CD14-positive monocyte (primary cell): ENCODE data around the gene TUBB1. TPM values are rescaled to one million over a fixed set of nuclear protein-coding genes. Genes with fewer than 3 reads are reported as not detected.
A peak's percentile ranks its signal among the peaks of the same experiment; 100 is the strongest.

Experiments
- DNase-seq, 3 donors: peaks; one replicate each; pipeline ENCODE4 v3.0.0-alpha.2; 2011 to 2022
- H2AFZ ChIP-seq: 2 replicates; pipeline ENCODE4 v1.6.0; 2012; ENCODE audit warnings: mild to moderate bottlenecking, low read depth, low read length, inconsistent platforms; ENCODE audit not compliant: insufficient read depth, poor library complexity, severe bottlenecking
- H3K27ac ChIP-seq, 2 donors: 1 replicate in 1 of 2; 2 replicates in 1 of 2; pipeline ENCODE4 v1.5.1; 2012 to 2013; ENCODE audit warnings: low read length in 2 of 2, control low read depth in 1 of 2, inconsistent platforms in 1 of 2, low read depth in 1 of 2, mild to moderate bottlenecking in 1 of 2
- H3K27me3 ChIP-seq, 2 donors: one replicate each; pipeline versions ENCODE4 v1.6.0 to v1.6.1; 2011 to 2013; ENCODE audit warnings: low read length in 2 of 2; ENCODE audit not compliant: control insufficient read depth in 2 of 2, insufficient read depth in 2 of 2
- H3K36me3 ChIP-seq, 2 donors: replicated peaks in 1 of 2; 1 replicate in 1 of 2; 2 replicates in 1 of 2; pipeline versions ENCODE4 v1.5.1 to v1.6.1; 2012 to 2013; ENCODE audit warnings: low read length in 2 of 2, control low read depth in 1 of 2, inconsistent platforms in 1 of 2, mild to moderate bottlenecking in 1 of 2; ENCODE audit not compliant: insufficient read depth in 2 of 2, control insufficient read depth in 1 of 2
- H3K4me1 ChIP-seq, 2 donors: 1 replicate in 1 of 2; 2 replicates in 1 of 2; pipeline versions ENCODE4 v1.5.1 to v1.6.1; 2012 to 2013; ENCODE audit warnings: low read length in 2 of 2, control low read depth in 1 of 2, inconsistent platforms in 1 of 2, mild to moderate bottlenecking in 1 of 2, moderate library complexity in 1 of 2; ENCODE audit not compliant: insufficient read depth in 2 of 2, control insufficient read depth in 1 of 2
- H3K4me2 ChIP-seq: replicated peaks from 2 replicates; pipeline ENCODE3; 2012; ENCODE audit warnings: low read length, moderate library complexity, mild to moderate bottlenecking; ENCODE audit not compliant: poor library complexity, severe bottlenecking; ENCODE audit errors: extremely low read depth
- H3K4me3 ChIP-seq, 3 experiments: fragments of 200-600 bp in 1 of 3; sonication (generic) in 1 of 3; replicated peaks in 1 of 3; 1 replicate in 2 of 3; 2 replicates in 1 of 3; pipeline ENCODE4 v1.5.1; 2011 to 2013; ENCODE audit warnings: low read length in 3 of 3, mild to moderate bottlenecking in 3 of 3, control low read depth in 2 of 3, low read depth in 2 of 3, inconsistent platforms in 1 of 3, moderate library complexity in 1 of 3
- H3K79me2 ChIP-seq: 2 replicates; pipeline ENCODE4 v1.6.0; 2012; ENCODE audit warnings: mild to moderate bottlenecking, control low read depth, inconsistent platforms, low read length, moderate library complexity; ENCODE audit not compliant: insufficient read depth
- H3K9ac ChIP-seq: 2 replicates; pipeline ENCODE4 v1.6.0; 2017; ENCODE audit warnings: low read length, mild to moderate bottlenecking; ENCODE audit not compliant: insufficient read depth, poor library complexity, severe bottlenecking
- H3K9me3 ChIP-seq, 2 donors: replicated peaks in 1 of 2; 1 replicate in 1 of 2; 2 replicates in 1 of 2; pipeline versions ENCODE4 v1.5.1 to v1.6.1; 2012 to 2013; ENCODE audit warnings: low read length in 2 of 2, control low read depth in 1 of 2; ENCODE audit not compliant: control insufficient read depth in 1 of 2, insufficient read depth in 1 of 2
- H4K20me1 ChIP-seq: 2 replicates; pipeline ENCODE4 v1.6.0; 2012; ENCODE audit warnings: mild to moderate bottlenecking, low read length, control low read depth, moderate library complexity; ENCODE audit not compliant: insufficient read depth
- H3K27ac Mint-ChIP-seq, 7 donors: one replicate each; pipeline ENCODE4 v1.8.0; 2020; ENCODE audit warnings: mild to moderate bottlenecking in 7 of 7, mixed read lengths in 7 of 7, moderate library complexity in 6 of 7, inconsistent platforms in 2 of 7
- H3K27me3 Mint-ChIP-seq, 3 donors: one replicate each; pipeline ENCODE4 v1.8.0; 2021 to 2022; ENCODE audit warnings: low read depth in 3 of 3, mild to moderate bottlenecking in 3 of 3, mixed read lengths in 3 of 3, moderate library complexity in 3 of 3, inconsistent platforms in 1 of 3
- H3K36me3 Mint-ChIP-seq, 2 donors: one replicate each; pipeline ENCODE4 v1.8.0; 2020; ENCODE audit warnings: mixed read lengths in 2 of 2, inconsistent platforms in 1 of 2, mild to moderate bottlenecking in 1 of 2
- H3K4me1 Mint-ChIP-seq: one replicate; pipeline ENCODE4 v1.8.0; 2020; ENCODE audit warnings: mild to moderate bottlenecking, mixed read lengths
- H3K4me3 Mint-ChIP-seq, 2 donors: one replicate each; pipeline ENCODE4 v1.8.0; 2020; ENCODE audit warnings: mild to moderate bottlenecking in 2 of 2, mixed read lengths in 2 of 2, moderate library complexity in 1 of 2
- H3K9me3 Mint-ChIP-seq, 7 donors: one replicate each; pipeline ENCODE4 v1.8.0; 2020 to 2022; ENCODE audit warnings: mixed read lengths in 7 of 7, mild to moderate bottlenecking in 6 of 7, moderate library complexity in 6 of 7, inconsistent platforms in 2 of 7
- CTCF ChIP-seq: fragments of 200-600 bp; IDR thresholded peaks from one replicate; pipeline ENCODE4 v1.8.0; 2022; ENCODE audit warnings: antibody characterized with exemption, mild to moderate bottlenecking
- WGBS: methylation state at CpG from one replicate; pipeline ENCODE4 v1.1.5; 2013; ENCODE audit warnings: missing lambda C conversion rate; ENCODE audit not compliant: insufficient coverage; 5-methylcytosine and 5-hydroxymethylcytosine counted together
- intact Hi-C, 2 donors: fragments of 100-400 bp; cut with micrococcal nuclease; formaldehyde crosslinking; loops; one replicate each; pipeline versions ENCODE4 v1.15.0 to v1.15.1; 2023
- polyA plus RNA-seq, 3 donors: library from polyadenylated mRNA; depleted of rRNA in 1 of 3; unstranded in 2 of 3; stranded (reverse) in 1 of 3; fragments of 300-500 nt in 2 of 3; fragments of >200 nt in 1 of 3; fragmentation: Illumina TruSeq in 2 of 3; gene quantifications; 1 replicate in 2 of 3; 2 replicates in 1 of 3; pipeline ENCODE4 v1.2.3, GENCODE V29; 2012 to 2021

Gene TUBB1
- polyA plus RNA-seq, 3 donors = 0.09 to 3.1 (median 2.4) TPM

DNA sequence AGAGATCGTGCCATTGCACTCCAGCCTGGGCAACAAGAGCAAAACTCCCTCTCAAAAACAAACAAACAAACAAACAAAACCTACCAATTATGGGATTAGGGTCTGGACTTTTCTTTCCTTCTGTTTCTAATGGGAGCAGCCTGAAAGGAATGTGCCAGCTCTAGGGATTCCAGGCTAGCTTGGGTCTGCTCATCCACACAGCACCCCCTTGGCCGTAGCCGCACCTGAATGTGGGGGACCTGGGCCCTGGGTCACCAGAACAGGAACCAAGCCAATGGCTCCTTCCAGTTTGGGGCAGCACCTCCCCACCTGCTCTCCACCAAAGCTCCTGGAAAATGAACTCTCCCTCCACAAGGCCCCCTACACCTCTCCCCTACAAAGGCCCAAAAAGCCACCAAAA, 18.9 kb upstream of the TUBB1 start:
- intact Hi-C loops = loop anchor here in 1 of 2 donors (10.0 kb wide), 1 partner anchor 116 kb away; no protein-coding TSS in a partner anchor
- H3K4me1 ChIP-seq = peaks cover 25 to 38% of the 10 kb centered on the region in 2 donors
- peaks cover 39% of the 10 kb centered on the region for H3K4me1 Mint-ChIP-seq
- H2AFZ ChIP-seq = no peak overlapping the region
- no peak overlapping the region for H3K4me3 Mint-ChIP-seq
- DNase-seq = no peak
- H3K9ac ChIP-seq = no peak overlapping the region
- H3K36me3 ChIP-seq = peaks cover 85 to 88% of the 10 kb centered on the region in 2 donors
- H3K27ac Mint-ChIP-seq = peak overlapping the region; percentile 53 to 85 (median 67)
- H3K4me2 ChIP-seq = no peak overlapping the region
- no peaks in the 10 kb centered on the region for H3K9me3 ChIP-seq
- no peaks in the 10 kb centered on the region for H3K27me3 ChIP-seq
- no peak for TF ChIP-seq CTCF
- H3K4me3 ChIP-seq = no peak overlapping the region
- 0% methylated on average over 1 of the region's 3 CpGs for WGBS
- H4K20me1 ChIP-seq = peaks cover 98% of the 10 kb centered on the region
- H3K27me3 Mint-ChIP-seq = no peaks in the 10 kb centered on the region
- H3K9me3 Mint-ChIP-seq = peaks cover 0 to 1% (median 0%) of the 10 kb centered on the region in 7 donors
- peaks cover 79 to 92% of the 10 kb centered on the region in 2 donors for H3K36me3 Mint-ChIP-seq
- H3K79me2 ChIP-seq = peaks cover 91% of the 10 kb centered on the region
- no peak overlapping the region for H3K27ac ChIP-seq

GRCh38 chr20:59001068-59001448, 18.2 kb upstream of the TUBB1 start:
- no peak for DNase-seq
- Histone ChIP-seq H3K27me3 (no peaks in the 10 kb centered on the region), H3K4me2 (no peak overlapping the region), H3K9ac (no peak overlapping the region), H4K20me1 (peaks cover 98% of the 10 kb centered on the region), H3K27ac (peak overlapping the region in 1 of 2 donors; percentile 98), H3K4me3 (no peak overlapping the region), H3K4me1 (peaks cover 32 to 46% of the 10 kb centered on the region in 2 donors), H3K9me3 (no peaks in the 10 kb centered on the region), H3K36me3 (peaks cover 77 to 80% of the 10 kb centered on the region in 2 donors), H3K79me2 (peaks cover 91% of the 10 kb centered on the region), H2AFZ (no peak overlapping the region)
- peaks cover 72 to 87% of the 10 kb centered on the region in 2 donors for H3K36me3 Mint-ChIP-seq
- peaks cover 0 to 1% (median 0%) of the 10 kb centered on the region in 7 donors for H3K9me3 Mint-ChIP-seq
- H3K27me3 Mint-ChIP-seq = no peaks in the 10 kb centered on the region
- intact Hi-C loops = loop anchor here in 1 of 2 donors (10.0 kb wide), 1 partner anchor 116 kb away; no protein-coding TSS in a partner anchor
- peaks cover 41% of the 10 kb centered on the region for H3K4me1 Mint-ChIP-seq
- H3K27ac Mint-ChIP-seq = peak overlapping the region in 5 of 7 donors; percentile 19 to 88 (median 81)
- 90% methylated on average over 12 of the region's 13 CpGs for WGBS
- no peak for TF ChIP-seq CTCF
- no peak overlapping the region for H3K4me3 Mint-ChIP-seq
